Measurements from ENCODE around the gene CIT.
"Not testable (repeated sequence)": the region's sequence is repeated elsewhere in the genome, so short reads cannot be mapped to it uniquely, and the experiment has no call there.

Gene CIT

GRCh38 chr12:119876761-119877638 lies at the start of gene CIT:
Gene CIT (minus strand): TSS chr12:119877320. CDS start chr12:119876168, 1,152 bp downstream.
- H3K27me3 Mint-ChIP-seq: peaks cover 20% of the 10 kb centered on the region
- no peaks in the 10 kb centered on the region for H3K9me3 Mint-ChIP-seq
- H3K4me3 Mint-ChIP-seq: peak within 1 kb of the TSS; percentile 93
- CTCF ChIA-PET: no interaction called here
- peaks cover 22% of the 10 kb centered on the region for H3K36me3 Mint-ChIP-seq
- peaks cover 33% of the 10 kb centered on the region for H3K4me1 Mint-ChIP-seq
- peak within 1 kb of the TSS; percentile 83 for H3K27ac Mint-ChIP-seq
- DNase-seq: peak; percentile 94

GRCh38 chr12:119925269-119925668 lies 48.1 kb upstream of the CIT start:
- peaks cover 35% of the 10 kb centered on the region for H3K27me3 Mint-ChIP-seq
- H3K4me3 Mint-ChIP-seq: no peak overlapping the region
- no peaks in the 10 kb centered on the region for H3K9me3 Mint-ChIP-seq
- H3K27ac Mint-ChIP-seq: no peak overlapping the region
- no peaks in the 10 kb centered on the region for H3K4me1 Mint-ChIP-seq
- CTCF ChIA-PET: no interaction called here
- H3K36me3 Mint-ChIP-seq: no peaks in the 10 kb centered on the region
- no peak for DNase-seq

- Mint-ChIP-seq H3K27me3 (peaks cover 22% of the 10 kb centered on the region), H3K27ac (no peak overlapping the region), H3K9me3 (no peaks in the 10 kb centered on the region), H3K4me1 (no peaks in the 10 kb centered on the region), H3K36me3 (no peaks in the 10 kb centered on the region), H3K4me3 (no peak overlapping the region)
- DNase-seq: no peak
- CTCF ChIA-PET: no interaction called here
Observed at GRCh38 chr12:119920064-119920463, 42.9 kb upstream of the CIT start.

- Mint-ChIP-seq H3K27me3 (no peaks in the 10 kb centered on the region), H3K36me3 (no peaks in the 10 kb centered on the region), H3K27ac (no peak overlapping the region), H3K4me1 (no peaks in the 10 kb centered on the region), H3K9me3 (no peaks in the 10 kb centered on the region), H3K4me3 (no peak overlapping the region)
- no peak for DNase-seq
- CTCF ChIA-PET: no interaction called here
Observed at GRCh38 chr12:119915894-119916510, 38.9 kb upstream of the CIT start.

GRCh38 chr12:119914666-119915065 lies 37.5 kb upstream of the CIT start:
- H3K27me3 Mint-ChIP-seq: peaks cover 7% of the 10 kb centered on the region
- H3K27ac Mint-ChIP-seq: no peak overlapping the region
- no peak overlapping the region for H3K4me3 Mint-ChIP-seq
- no peak for DNase-seq
- no peaks in the 10 kb centered on the region for H3K36me3 Mint-ChIP-seq
- H3K4me1 Mint-ChIP-seq: no peaks in the 10 kb centered on the region
- CTCF ChIA-PET: interaction anchor here (1.3 kb wide), 1 partner anchor 12 kb away, joined by 4 read pairs; no protein-coding TSS in a partner anchor
- no peaks in the 10 kb centered on the region for H3K9me3 Mint-ChIP-seq

GRCh38 chr12:119913536-119914330 lies 36.6 kb upstream of the CIT start:
- no peak for DNase-seq
- Mint-ChIP-seq H3K4me1 (no peaks in the 10 kb centered on the region), H3K4me3 (no peak overlapping the region), H3K27me3 (peaks cover 7% of the 10 kb centered on the region), H3K9me3 (no peaks in the 10 kb centered on the region), H3K27ac (no peak overlapping the region), H3K36me3 (no peaks in the 10 kb centered on the region)
- CTCF ChIA-PET: interaction anchor here (1.3 kb wide), 1 partner anchor 11 kb away, joined by 4 read pairs; no protein-coding TSS in a partner anchor

- DNase-seq: no peak
- Mint-ChIP-seq H3K4me1 (no peaks in the 10 kb centered on the region), H3K9me3 (no peaks in the 10 kb centered on the region), H3K4me3 (no peak overlapping the region), H3K36me3 (no peaks in the 10 kb centered on the region), H3K27ac (no peak overlapping the region), H3K27me3 (peaks cover 12% of the 10 kb centered on the region)
- CTCF ChIA-PET: no interaction called here
Observed at GRCh38 chr12:119911182-119911581, 34.1 kb upstream of the CIT start.

GRCh38 chr12:119910586-119910985 lies 33.5 kb upstream of the CIT start:
- no peaks in the 10 kb centered on the region for H3K9me3 Mint-ChIP-seq
- no peaks in the 10 kb centered on the region for H3K36me3 Mint-ChIP-seq
- H3K27me3 Mint-ChIP-seq: peaks cover 12% of the 10 kb centered on the region
- no peak for DNase-seq
- no peak overlapping the region for H3K4me3 Mint-ChIP-seq
- CTCF ChIA-PET: no interaction called here
- no peak overlapping the region for H3K27ac Mint-ChIP-seq
- H3K4me1 Mint-ChIP-seq: no peaks in the 10 kb centered on the region

- DNase-seq: peak; percentile 85
- Mint-ChIP-seq H3K27ac (no peak overlapping the region), H3K27me3 (no peaks in the 10 kb centered on the region), H3K36me3 (no peaks in the 10 kb centered on the region), H3K9me3 (no peaks in the 10 kb centered on the region), H3K4me3 (no peak overlapping the region), H3K4me1 (peaks cover 4% of the 10 kb centered on the region)
- CTCF ChIA-PET: interaction anchor here (0.5 to 1.6 kb wide), 6 partner anchors 12 to 254 kb away, joined by 3 to 5 read pairs (median 3); partner anchors contain the start of gene PRKAB1
Observed at GRCh38 chr12:119902084-119902509, 25.0 kb upstream of the CIT start.

- CTCF ChIA-PET: interaction anchor here (1.4 to 1.6 kb wide), 2 partner anchors 203 to 234 kb away, joined by 3 to 5 read pairs; partner anchors contain the start of gene PRKAB1
Observed at GRCh38 chr12:119901670-119902069, 24.6 kb upstream of the CIT start.

GRCh38 chr12:119894916-119895315 lies 17.8 kb upstream of the CIT start:
- H3K27me3 Mint-ChIP-seq: peaks cover 13% of the 10 kb centered on the region
- no peak overlapping the region for H3K27ac Mint-ChIP-seq
- H3K9me3 Mint-ChIP-seq: no peaks in the 10 kb centered on the region
- H3K36me3 Mint-ChIP-seq: no peaks in the 10 kb centered on the region
- CTCF ChIA-PET: no interaction called here
- no peak for DNase-seq
- no peaks in the 10 kb centered on the region for H3K4me1 Mint-ChIP-seq
- no peak overlapping the region for H3K4me3 Mint-ChIP-seq

More at GRCh38 chr12:119901670-119902069, 24.6 kb upstream of the CIT start:
- no peak for DNase-seq
- Mint-ChIP-seq H3K4me3 (no peak overlapping the region), H3K27ac (no peak overlapping the region), H3K4me1 (peaks cover 4% of the 10 kb centered on the region), H3K9me3 (no peaks in the 10 kb centered on the region), H3K27me3 (peaks cover 3% of the 10 kb centered on the region), H3K36me3 (no peaks in the 10 kb centered on the region)

GRCh38 chr12:119892611-119893010 lies 15.5 kb upstream of the CIT start:
- H3K4me3 Mint-ChIP-seq, DNase-seq, H3K36me3 Mint-ChIP-seq, CTCF ChIA-PET, H3K27ac Mint-ChIP-seq, H3K9me3 Mint-ChIP-seq, H3K4me1 Mint-ChIP-seq: not testable (repeated sequence)
- H3K27me3 Mint-ChIP-seq: peaks cover 13% of the 10 kb centered on the region

GRCh38 chr12:119885549-119885948 lies 8.4 kb upstream of the CIT start:
- no peak overlapping the region for H3K4me3 Mint-ChIP-seq
- peaks cover 33% of the 10 kb centered on the region for H3K27me3 Mint-ChIP-seq
- CTCF ChIA-PET: no interaction called here
- H3K9me3 Mint-ChIP-seq: no peaks in the 10 kb centered on the region
- DNase-seq: no peak
- no peaks in the 10 kb centered on the region for H3K4me1 Mint-ChIP-seq
- no peaks in the 10 kb centered on the region for H3K36me3 Mint-ChIP-seq
- no peak overlapping the region for H3K27ac Mint-ChIP-seq

- CTCF ChIA-PET, H3K9me3 Mint-ChIP-seq, H3K36me3 Mint-ChIP-seq, H3K27ac Mint-ChIP-seq, H3K4me3 Mint-ChIP-seq, DNase-seq, H3K4me1 Mint-ChIP-seq: not testable (repeated sequence)
- H3K27me3 Mint-ChIP-seq: peaks cover 41% of the 10 kb centered on the region
Observed at GRCh38 chr12:119883791-119884190, 6.7 kb upstream of the CIT start.
